MCF 10A (cell line): ENCODE measurements around the gene TEX52. TPM values are rescaled to one million over a fixed set of nuclear protein-coding genes. Genes with fewer than 3 reads are reported as not detected.
A peak's percentile ranks its signal among the peaks of the same experiment; 100 is the strongest.

ENCODE experiments used
- BruUV-seq: library from RNA; stranded (reverse); fragments of 400-500 nt; replicated peaks from 2 replicates; lab custom pipeline; 2021; lab: Mats Ljungman, UMichigan
- CTCF ChIA-PET: fragments of 300-600 bp; sonication (Branson Sonifier 250); formaldehyde crosslinking; extraction: SDS; loops from one replicate; lab custom pipeline; 2021; ENCODE audit warnings: antibody characterized with exemption, inconsistent platforms; lab: Yijun Ruan, JAX
- POLR2A ChIA-PET: fragments of 300-600, 350-650 bp; sonication (Branson Sonifier 250); formaldehyde crosslinking; extraction: SDS; loops from one replicate; lab custom pipeline; 2020; ENCODE audit warnings: antibody characterized with exemption, inconsistent platforms; lab: Yijun Ruan, JAX
- DNase-seq: peaks from one replicate; pipeline ENCODE4 v3.0.0-alpha.2; 2018; ENCODE audit not compliant: unreplicated experiment
- H3K27ac Mint-ChIP-seq: one replicate; pipeline ENCODE4 v1.8.0; 2022; ENCODE audit warnings: mild to moderate bottlenecking, low read depth, mixed read lengths; ENCODE audit not compliant: unreplicated experiment
- H3K27me3 Mint-ChIP-seq: one replicate; pipeline ENCODE4 v1.8.0; 2022; ENCODE audit warnings: mixed read lengths; ENCODE audit not compliant: insufficient read depth, unreplicated experiment
- H3K36me3 Mint-ChIP-seq: one replicate; pipeline ENCODE4 v1.8.0; 2022; ENCODE audit warnings: mild to moderate bottlenecking, moderate library complexity, mixed read lengths; ENCODE audit not compliant: insufficient read depth, unreplicated experiment
- H3K4me1 Mint-ChIP-seq: one replicate; pipeline ENCODE4 v1.8.0; 2022; ENCODE audit warnings: mixed read lengths; ENCODE audit not compliant: insufficient read depth, unreplicated experiment
- H3K4me3 Mint-ChIP-seq: one replicate; pipeline ENCODE4 v1.8.0; 2022; ENCODE audit warnings: mild to moderate bottlenecking, moderate library complexity, mixed read lengths; ENCODE audit not compliant: unreplicated experiment
- H3K9me3 Mint-ChIP-seq: one replicate; pipeline ENCODE4 v1.8.0; 2022; ENCODE audit warnings: mixed read lengths; ENCODE audit not compliant: unreplicated experiment
- CTCF ChIP-seq: fragments of 200-600 bp; IDR thresholded peaks from one replicate; pipeline ENCODE4 v1.8.0; 2022; ENCODE audit warnings: antibody characterized with exemption, mild to moderate bottlenecking; ENCODE audit not compliant: unreplicated experiment
- intact Hi-C: fragments of 100-400 bp; cut with micrococcal nuclease; formaldehyde crosslinking; loops from 2 replicates; pipeline ENCODE4 v1.14.1; 2022
- total RNA-seq: library from RNA; stranded (reverse); gene quantifications from 2 replicates; pipeline ENCODE4 v1.2.3, GENCODE V29; 2022

Gene TEX52
- total RNA-seq, 1 experiment from 2014 or later: not detected

- ChIA-PET POLR2A (interaction anchor here (1.4 kb wide), 1 partner anchor 11 kb away, joined by 11 read pairs; no protein-coding TSS in a partner anchor), CTCF (no interaction called here)
- H3K27me3 Mint-ChIP-seq: no peaks in the 10 kb centered on the region
- no peaks in the 10 kb centered on the region for H3K9me3 Mint-ChIP-seq
- H3K4me1 Mint-ChIP-seq: no peaks in the 10 kb centered on the region
- intact Hi-C loops: no loop called here
- no peak overlapping the region for H3K27ac Mint-ChIP-seq
- no TSS peak for BruUV-seq
- DNase-seq: peak; percentile 72
- H3K4me3 Mint-ChIP-seq: no peak overlapping the region
- TF ChIP-seq CTCF: no peak
- peaks cover 49% of the 10 kb centered on the region for H3K36me3 Mint-ChIP-seq
Measured at GRCh38 chr12:2806700-2807099, 50.1 kb downstream of the TEX52 start.

GRCh38 chr12:2805143-2805520 is 51.7 kb downstream of the TEX52 start:
- Mint-ChIP-seq H3K36me3 (peaks cover 64% of the 10 kb centered on the region), H3K27me3 (no peaks in the 10 kb centered on the region), H3K9me3 (no peaks in the 10 kb centered on the region), H3K4me3 (no peak overlapping the region), H3K4me1 (no peaks in the 10 kb centered on the region), H3K27ac (no peak overlapping the region)
- BruUV-seq: no TSS peak
- ChIA-PET POLR2A (interaction anchor here (0.7 to 1.1 kb wide), 2 partner anchors 9 to 15 kb away, joined by 3 to 8 read pairs; no protein-coding TSS in a partner anchor), CTCF (interaction anchor here (0.6 kb wide), 1 partner anchor 95 kb away, joined by 4 read pairs; no protein-coding TSS in a partner anchor)
- DNase-seq: no peak
- no peak for TF ChIP-seq CTCF
- intact Hi-C loops: no loop called here

GRCh38 chr12:2804393-2805142 is 52.3 kb downstream of the TEX52 start:
- POLR2A ChIA-PET: interaction anchor here (0.7 to 1.1 kb wide), 4 partner anchors 8 to 519 kb away, joined by 3 to 8 read pairs (median 4); no protein-coding TSS in a partner anchor
- intact Hi-C loops: no loop called here
- CTCF ChIA-PET: interaction anchor here (0.7 to 1.3 kb wide), 2 partner anchors 9 to 84 kb away, joined by 3 to 4 read pairs; no protein-coding TSS in a partner anchor
- Mint-ChIP-seq H3K9me3 (no peaks in the 10 kb centered on the region), H3K27me3 (no peaks in the 10 kb centered on the region), H3K4me3 (no peak overlapping the region), H3K36me3 (peaks cover 70% of the 10 kb centered on the region), H3K27ac (no peak overlapping the region), H3K4me1 (no peaks in the 10 kb centered on the region)
- no TSS peak for BruUV-seq
- DNase-seq: no peak
- no peak for TF ChIP-seq CTCF

GRCh38 chr12:2803635-2804392 is 53.0 kb downstream of the TEX52 start:
- no peak for TF ChIP-seq CTCF
- Mint-ChIP-seq H3K27me3 (no peaks in the 10 kb centered on the region), H3K9me3 (no peaks in the 10 kb centered on the region), H3K4me1 (no peaks in the 10 kb centered on the region), H3K27ac (no peak overlapping the region), H3K4me3 (no peak overlapping the region), H3K36me3 (peaks cover 78% of the 10 kb centered on the region)
- intact Hi-C loops: no loop called here
- no TSS peak for BruUV-seq
- ChIA-PET POLR2A (interaction anchor here (0.7 kb wide), 2 partner anchors 8 to 518 kb away, joined by 3 to 6 read pairs; no protein-coding TSS in a partner anchor), CTCF (interaction anchor here (0.7 to 1.3 kb wide), 2 partner anchors 8 to 85 kb away, joined by 3 to 4 read pairs; no protein-coding TSS in a partner anchor)
- no peak for DNase-seq
